ENCODE results near the gene TRPV4. TPM values are rescaled to one million over a fixed set of nuclear protein-coding genes. Genes with fewer than 3 reads are reported as not detected.

The TRPV4 gene
- not detected in 2 replicates for total RNA-seq

DNA sequence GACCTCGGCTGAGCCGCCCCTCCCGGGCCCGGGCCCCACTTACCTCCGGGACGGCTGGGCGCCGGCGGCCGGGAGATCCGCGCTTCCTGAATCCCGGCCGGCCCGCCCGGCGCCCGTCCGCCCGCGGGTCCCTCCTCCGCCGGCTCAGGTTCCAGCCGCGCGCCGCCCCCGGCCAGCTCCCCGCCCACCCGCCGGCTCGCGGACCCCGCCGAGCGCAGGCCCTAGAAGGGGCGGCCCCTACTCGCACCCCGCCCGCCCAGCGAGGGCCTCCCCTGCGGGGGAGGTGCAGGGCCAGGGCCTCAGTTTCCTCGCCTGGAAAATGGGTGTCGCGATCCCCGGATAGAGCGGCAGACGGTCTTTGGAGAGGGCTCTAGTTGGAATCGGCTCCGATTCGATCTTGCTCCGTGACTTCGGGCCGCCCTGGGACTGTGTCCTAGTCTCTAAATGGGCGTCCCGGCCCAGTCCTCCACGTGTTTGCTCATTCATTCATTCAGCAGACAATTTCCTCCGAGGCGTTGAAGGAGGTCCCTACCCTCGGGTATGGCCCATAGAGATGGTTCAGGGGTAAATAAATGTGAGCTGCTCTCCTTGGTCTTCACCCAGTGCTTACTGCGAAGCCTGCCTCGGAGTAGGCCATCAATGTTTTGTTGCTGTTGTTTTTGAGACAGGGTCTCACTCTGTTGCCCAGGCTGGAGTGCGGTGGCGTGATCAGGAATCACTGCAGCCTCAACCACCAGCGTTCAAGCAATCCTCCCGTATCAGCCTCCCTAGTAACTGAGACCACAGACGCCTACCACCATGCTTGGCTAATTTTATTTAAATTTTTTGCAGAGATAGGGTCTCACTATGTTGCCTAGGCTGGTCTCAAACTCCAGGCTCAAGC is at the start of gene TRPV4:
TRPV4 (minus strand) TSS at position 92 of the 883 bp plus-strand sequence. CDS start 18,602 bp downstream, outside the sequence.
- peaks cover 39% of the 10 kb centered on the region for H3K27me3 Mint-ChIP-seq (ENCODE audit: low read depth)
- H3K27ac Mint-ChIP-seq = no peak within 1 kb of the TSS
- H3K4me3 Mint-ChIP-seq (ENCODE audit: low read depth) = no peak within 1 kb of the TSS
- intact Hi-C loops (cut with micrococcal nuclease) = no loop called here
- H3K9me3 Mint-ChIP-seq = no peaks in the 10 kb centered on the region
- DNase-seq (ENCODE audit: low spot score) = no peak
- peaks cover 2% of the 10 kb centered on the region for H3K4me1 Mint-ChIP-seq (ENCODE audit: low read depth)
- no peaks in the 10 kb centered on the region for H3K36me3 Mint-ChIP-seq (ENCODE audit: low read depth)

DNA sequence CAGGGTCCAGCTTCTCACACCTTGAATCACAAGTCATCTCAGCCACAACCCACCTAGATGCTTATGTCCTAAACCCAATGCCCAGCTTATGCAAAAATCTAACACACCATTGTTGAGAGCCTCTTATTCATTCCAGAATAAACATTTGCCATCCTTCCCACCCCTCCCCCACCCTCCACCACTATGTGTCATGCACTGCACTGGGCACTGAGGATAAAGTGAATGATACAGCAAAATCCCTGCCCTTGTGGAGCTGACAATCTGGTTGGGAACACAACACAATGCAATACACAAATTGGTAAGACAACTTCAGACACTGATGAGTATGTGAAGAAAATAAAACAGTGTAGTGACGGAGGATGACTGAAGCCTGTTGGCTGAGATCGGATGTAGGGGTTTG is 48.6 kb upstream of the TRPV4 start:
- Mint-ChIP-seq H3K9me3 (no peaks in the 10 kb centered on the region), H3K27ac (no peak overlapping the region), H3K4me3 (ENCODE audit: low read depth) (peak overlapping the region; percentile 75), H3K27me3 (ENCODE audit: low read depth) (peaks cover 7% of the 10 kb centered on the region), H3K36me3 (ENCODE audit: low read depth) (no peaks in the 10 kb centered on the region), H3K4me1 (ENCODE audit: low read depth) (peaks cover 31% of the 10 kb centered on the region)
- no peak for DNase-seq (ENCODE audit: low spot score)
- intact Hi-C loops (cut with micrococcal nuclease) = loop anchor here (2.0 kb wide), 1 partner anchor 363 kb away; no protein-coding TSS in a partner anchor

DNA sequence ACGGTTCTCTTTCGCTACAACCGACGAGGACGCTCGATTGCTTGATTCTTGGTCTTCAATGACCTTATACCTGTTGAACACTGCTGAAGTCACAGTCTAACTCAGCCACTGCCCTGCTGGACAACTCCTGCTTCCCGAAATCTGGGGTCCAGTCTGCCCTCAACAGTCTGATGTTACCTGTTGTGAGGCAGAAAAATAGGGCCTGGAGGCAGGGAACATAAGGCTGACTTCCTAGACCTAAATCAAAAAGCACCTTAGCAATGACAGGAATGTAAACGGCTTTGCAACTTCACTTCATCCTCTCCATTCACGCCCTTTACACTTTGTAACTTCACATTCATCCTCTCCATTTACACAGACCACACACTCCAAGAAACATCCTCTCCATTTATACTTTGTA is 47.7 kb upstream of the TRPV4 start:
- intact Hi-C loops (cut with micrococcal nuclease) = loop anchor here (1.0 to 2.0 kb wide), 3 partner anchors 19 to 362 kb away; partner anchors contain the start of gene TCHP
- peaks cover 33% of the 10 kb centered on the region for H3K4me1 Mint-ChIP-seq (ENCODE audit: low read depth)

DNA sequence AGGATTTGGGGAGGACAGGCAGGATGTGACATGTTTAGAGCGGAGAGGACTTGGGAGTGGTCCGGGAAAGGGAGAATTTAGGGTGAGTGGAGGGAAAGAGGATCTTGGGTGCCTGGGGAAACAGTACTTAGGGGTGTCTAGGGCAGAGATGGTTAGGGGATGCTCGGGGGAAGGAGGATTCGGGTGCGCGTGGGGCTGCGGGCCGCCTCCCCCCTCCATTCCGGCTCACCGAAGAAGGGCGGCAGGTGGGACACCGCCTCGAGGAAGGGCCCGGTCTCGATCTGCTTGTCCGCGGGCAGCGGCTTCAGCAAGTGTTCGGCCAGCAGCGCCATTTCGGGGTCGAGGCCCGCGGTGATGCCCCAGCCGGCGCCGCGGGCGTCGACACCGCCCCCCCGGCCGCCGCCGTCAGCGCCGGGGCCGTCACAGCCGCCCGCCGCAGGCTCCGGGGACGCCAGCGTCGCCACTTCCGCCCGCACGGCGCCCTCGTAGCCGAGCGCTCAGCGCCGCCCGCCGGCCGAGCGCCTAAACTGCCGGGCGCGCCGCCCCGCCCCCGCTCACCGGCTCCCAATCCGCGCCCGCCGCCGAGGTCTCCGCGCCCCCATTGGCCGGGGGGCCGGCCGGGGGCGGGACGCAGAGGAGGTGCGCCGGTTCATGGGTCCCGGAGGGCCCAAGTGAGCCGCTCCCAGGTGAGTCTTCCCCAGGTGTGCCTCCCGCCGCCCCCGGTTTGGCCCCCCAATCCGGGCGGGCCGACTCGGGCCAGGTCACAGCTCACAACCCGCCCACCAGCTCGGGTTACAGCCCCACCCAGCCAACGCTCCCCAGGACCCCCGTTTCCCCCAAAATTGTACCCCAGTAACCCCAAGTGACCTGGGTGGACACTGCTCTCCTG is 47.1 kb upstream of the TRPV4 start, which contains the start of gene GLTP:
GLTP (minus strand) TSS at position 499 of the 889 bp plus-strand sequence; CDS start at position 332, 167 bp downstream.
- Mint-ChIP-seq H3K27me3 (ENCODE audit: low read depth) (peaks cover 7% of the 10 kb centered on the region), H3K4me3 (ENCODE audit: low read depth) (peak within 1 kb of the TSS; percentile 94), H3K36me3 (ENCODE audit: low read depth) (no peaks in the 10 kb centered on the region), H3K27ac (peak within 1 kb of the TSS; percentile 85), H3K9me3 (no peaks in the 10 kb centered on the region), H3K4me1 (ENCODE audit: low read depth) (peaks cover 39% of the 10 kb centered on the region)
- DNase-seq (ENCODE audit: low spot score) = peak; percentile 90
- intact Hi-C loops (cut with micrococcal nuclease) = loop anchor here (1.0 to 2.0 kb wide), 3 partner anchors 20 to 361 kb away; partner anchors contain the start of gene TCHP

More for the DNA sequence above, 47.7 kb upstream of the TRPV4 start:
- H3K27ac Mint-ChIP-seq = peak overlapping the region; percentile 74
- no peaks in the 10 kb centered on the region for H3K36me3 Mint-ChIP-seq (ENCODE audit: low read depth)
- DNase-seq (ENCODE audit: low spot score) = no peak
- H3K27me3 Mint-ChIP-seq (ENCODE audit: low read depth) = peaks cover 7% of the 10 kb centered on the region
- H3K9me3 Mint-ChIP-seq = no peaks in the 10 kb centered on the region
- peak overlapping the region; percentile 75 for H3K4me3 Mint-ChIP-seq (ENCODE audit: low read depth)

DNA sequence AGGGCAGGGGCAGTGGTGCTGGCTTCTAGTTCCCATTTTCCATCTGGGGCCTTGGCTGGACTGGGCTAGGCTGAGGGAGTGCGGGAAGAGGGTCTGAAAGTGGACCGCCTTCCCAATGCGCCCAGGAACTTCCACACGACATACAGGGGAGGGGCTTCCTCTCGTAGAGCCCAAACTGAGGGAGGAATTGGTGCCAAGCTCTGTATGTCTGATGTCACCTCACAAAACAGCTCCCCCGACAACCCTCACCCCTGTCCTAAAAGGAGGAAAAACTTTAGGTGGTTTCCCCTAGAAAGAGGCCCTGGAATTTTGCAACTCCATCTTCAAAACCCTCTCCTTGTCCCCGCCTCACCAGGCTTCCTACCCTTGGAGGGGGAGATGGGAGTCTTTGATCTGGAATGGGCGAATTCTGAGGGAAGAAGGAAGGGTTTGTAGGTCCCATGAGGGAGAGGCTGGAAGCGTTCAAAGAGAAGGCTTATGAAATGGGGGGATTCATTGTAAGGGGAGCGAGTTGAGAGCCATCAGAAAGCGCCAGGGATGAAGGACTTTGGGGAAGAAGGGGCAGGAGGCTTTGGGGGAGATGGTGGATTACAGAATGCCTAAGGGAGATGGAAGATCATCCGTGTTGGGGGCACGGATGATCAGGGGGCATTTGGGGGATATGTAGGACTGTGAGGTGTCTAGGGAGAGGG is 46.3 kb upstream of the TRPV4 start:
- Mint-ChIP-seq H3K9me3 (no peaks in the 10 kb centered on the region), H3K36me3 (ENCODE audit: low read depth) (no peaks in the 10 kb centered on the region), H3K27ac (peak overlapping the region; percentile 85), H3K4me3 (ENCODE audit: low read depth) (peak overlapping the region; percentile 94), H3K4me1 (ENCODE audit: low read depth) (peaks cover 42% of the 10 kb centered on the region), H3K27me3 (ENCODE audit: low read depth) (peaks cover 7% of the 10 kb centered on the region)
- DNase-seq (ENCODE audit: low spot score) = no peak
- intact Hi-C loops (cut with micrococcal nuclease) = loop anchor here (1.0 to 2.0 kb wide), 3 partner anchors 21 to 361 kb away; partner anchors contain the start of gene TCHP

DNA sequence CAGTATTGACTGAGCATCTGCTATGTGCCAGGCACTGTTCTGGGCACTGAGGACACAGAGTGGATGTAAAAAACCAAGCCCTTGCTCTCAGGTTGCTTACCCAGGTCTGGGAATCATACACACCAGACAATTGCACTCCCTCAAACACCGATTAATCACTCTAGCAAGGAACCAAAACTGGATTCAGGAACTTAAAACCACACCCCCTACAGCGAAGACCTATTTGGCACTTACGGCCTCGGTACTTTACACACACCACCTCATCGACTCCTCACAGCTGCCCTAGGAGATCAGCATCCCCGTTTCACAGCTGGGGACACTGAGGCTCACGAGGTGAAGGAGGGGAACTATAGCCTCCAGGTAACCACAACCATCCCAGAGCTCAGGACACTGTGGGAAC is 45.6 kb upstream of the TRPV4 start:
- intact Hi-C loops (cut with micrococcal nuclease) = no loop called here

DNA sequence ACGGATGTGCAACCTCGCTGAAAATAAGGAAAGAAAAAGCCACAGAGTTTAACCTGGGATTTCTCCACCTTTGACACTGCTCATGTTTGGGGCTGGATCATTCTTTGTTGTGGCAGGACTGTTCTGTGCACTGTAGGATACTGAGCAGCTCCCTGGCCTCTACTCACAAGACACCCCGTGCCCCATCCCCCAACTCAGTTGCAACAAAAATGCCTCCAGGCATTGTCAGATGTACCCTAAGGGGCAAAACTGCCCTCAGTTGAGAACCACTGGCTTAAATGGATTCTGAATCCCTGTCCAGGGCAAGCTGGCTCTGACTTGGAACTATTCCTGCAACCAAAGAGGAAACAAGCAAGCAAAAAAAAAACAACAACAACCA is 45.0 kb upstream of the TRPV4 start:
- H3K36me3 Mint-ChIP-seq (ENCODE audit: low read depth) = no peaks in the 10 kb centered on the region
- H3K4me3 Mint-ChIP-seq (ENCODE audit: low read depth) = peak overlapping the region; percentile 53
- peaks cover 36% of the 10 kb centered on the region for H3K4me1 Mint-ChIP-seq (ENCODE audit: low read depth)
- DNase-seq (ENCODE audit: low spot score) = no peak
- no peak overlapping the region for H3K27ac Mint-ChIP-seq
- intact Hi-C loops (cut with micrococcal nuclease) = no loop called here
- peaks cover 3% of the 10 kb centered on the region for H3K27me3 Mint-ChIP-seq (ENCODE audit: low read depth)
- no peaks in the 10 kb centered on the region for H3K9me3 Mint-ChIP-seq

More for the DNA sequence above, 45.6 kb upstream of the TRPV4 start:
- Mint-ChIP-seq H3K9me3 (no peaks in the 10 kb centered on the region), H3K36me3 (ENCODE audit: low read depth) (no peaks in the 10 kb centered on the region), H3K27ac (no peak overlapping the region), H3K4me1 (ENCODE audit: low read depth) (peaks cover 41% of the 10 kb centered on the region), H3K4me3 (ENCODE audit: low read depth) (peak overlapping the region; percentile 94), H3K27me3 (ENCODE audit: low read depth) (peaks cover 6% of the 10 kb centered on the region)
- no peak for DNase-seq (ENCODE audit: low spot score)

DNA sequence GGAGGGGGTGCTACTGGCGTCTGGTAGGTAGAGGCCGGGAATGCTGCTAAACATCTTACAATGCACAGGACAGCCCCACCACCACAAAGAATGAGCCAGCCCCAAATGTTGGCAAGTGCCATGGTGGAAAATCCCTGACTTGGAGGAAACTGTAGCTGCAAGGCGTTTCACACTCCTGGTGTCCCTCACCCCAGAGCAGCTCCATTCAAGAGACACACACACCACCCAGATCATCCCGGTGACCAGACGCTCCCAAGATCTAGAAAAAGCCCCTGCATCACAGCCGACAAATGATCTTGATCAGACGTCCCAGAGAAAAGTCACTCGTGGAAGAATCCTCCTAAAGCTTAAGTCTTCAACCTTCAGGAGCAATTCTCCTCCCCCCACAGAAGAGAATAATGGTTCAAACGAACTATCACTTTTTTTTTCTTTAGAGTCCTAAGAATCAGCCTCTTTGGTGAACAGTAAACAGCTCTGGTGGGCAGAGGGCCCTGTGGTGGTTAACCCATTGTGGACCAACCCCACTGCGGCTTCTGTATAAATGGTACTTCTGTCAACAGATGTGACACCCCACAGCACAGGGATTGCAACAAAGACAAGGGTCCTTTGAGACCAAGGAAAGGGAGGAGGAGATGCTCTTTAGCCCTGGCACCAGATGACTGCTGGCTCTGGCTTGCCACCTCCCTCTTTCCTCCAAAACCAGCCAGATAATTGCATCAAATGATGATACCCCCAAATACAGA is 44.5 kb upstream of the TRPV4 start:
- Mint-ChIP-seq H3K4me3 (ENCODE audit: low read depth) (peak overlapping the region; percentile 41), H3K27me3 (ENCODE audit: low read depth) (peaks cover 3% of the 10 kb centered on the region), H3K9me3 (no peaks in the 10 kb centered on the region), H3K27ac (no peak overlapping the region), H3K4me1 (ENCODE audit: low read depth) (peaks cover 36% of the 10 kb centered on the region), H3K36me3 (ENCODE audit: low read depth) (peaks cover 1% of the 10 kb centered on the region)
- DNase-seq (ENCODE audit: low spot score) = no peak
- intact Hi-C loops (cut with micrococcal nuclease) = no loop called here

DNA sequence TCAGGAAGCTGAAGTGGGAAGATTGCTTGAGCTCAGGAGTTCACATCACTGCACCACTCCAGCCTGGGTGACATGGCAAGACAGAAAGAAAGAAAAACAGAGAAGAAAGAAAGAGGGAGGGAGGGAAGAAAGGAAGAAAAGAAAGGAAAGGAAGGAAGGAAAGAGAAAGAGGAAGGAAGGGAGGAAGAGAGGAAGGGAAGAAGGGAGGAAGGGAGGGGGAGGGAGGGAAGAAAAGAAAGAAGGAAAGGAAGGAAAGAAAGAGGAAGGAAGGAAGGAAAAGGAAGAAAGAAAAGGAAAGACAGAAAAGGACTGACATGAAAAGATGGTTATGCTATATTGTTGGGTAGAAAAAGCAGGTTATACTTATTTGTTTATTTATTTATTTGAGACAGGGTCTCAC is 43.2 kb upstream of the TRPV4 start:
- Mint-ChIP-seq H3K27ac (no peak overlapping the region), H3K9me3 (no peaks in the 10 kb centered on the region), H3K36me3 (ENCODE audit: low read depth) (peaks cover 5% of the 10 kb centered on the region), H3K4me3 (ENCODE audit: low read depth) (no peak overlapping the region), H3K27me3 (ENCODE audit: low read depth) (no peaks in the 10 kb centered on the region), H3K4me1 (ENCODE audit: low read depth) (peaks cover 35% of the 10 kb centered on the region)
- intact Hi-C loops (cut with micrococcal nuclease) = no loop called here
- no peak for DNase-seq (ENCODE audit: low spot score)

DNA sequence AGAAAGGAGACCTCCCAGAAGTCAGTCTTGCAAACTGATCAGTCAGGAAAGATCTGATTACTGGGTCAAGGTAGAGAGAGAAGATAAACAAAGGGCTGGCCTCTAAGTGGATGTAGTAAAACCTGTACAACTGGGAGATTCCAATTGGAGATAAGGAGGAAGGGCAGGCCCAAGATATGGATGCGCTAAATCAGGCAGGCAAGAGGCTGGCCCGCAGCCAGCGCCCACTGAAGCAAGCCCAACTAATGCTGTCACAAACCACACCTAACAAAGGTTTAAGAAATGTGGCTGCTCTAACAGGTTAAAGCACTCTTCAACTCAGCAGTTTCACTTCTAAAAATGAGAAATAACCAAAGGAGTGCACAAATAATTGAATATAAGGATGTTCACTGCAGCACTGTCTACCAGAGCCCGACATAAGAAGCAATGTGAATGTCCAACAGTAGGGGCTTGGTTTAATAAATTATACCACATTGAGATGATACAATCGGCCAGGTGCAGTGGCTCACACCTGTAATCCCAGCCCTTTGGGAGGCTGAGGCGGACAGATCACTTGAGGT is 42.5 kb upstream of the TRPV4 start:
- intact Hi-C loops (cut with micrococcal nuclease) = no loop called here
- Mint-ChIP-seq H3K4me1 (ENCODE audit: low read depth) (peaks cover 31% of the 10 kb centered on the region), H3K36me3 (ENCODE audit: low read depth) (peaks cover 5% of the 10 kb centered on the region), H3K27ac (no peak overlapping the region), H3K4me3 (ENCODE audit: low read depth) (no peak overlapping the region), H3K27me3 (ENCODE audit: low read depth) (no peaks in the 10 kb centered on the region), H3K9me3 (no peaks in the 10 kb centered on the region)
- no peak for DNase-seq (ENCODE audit: low spot score)

DNA sequence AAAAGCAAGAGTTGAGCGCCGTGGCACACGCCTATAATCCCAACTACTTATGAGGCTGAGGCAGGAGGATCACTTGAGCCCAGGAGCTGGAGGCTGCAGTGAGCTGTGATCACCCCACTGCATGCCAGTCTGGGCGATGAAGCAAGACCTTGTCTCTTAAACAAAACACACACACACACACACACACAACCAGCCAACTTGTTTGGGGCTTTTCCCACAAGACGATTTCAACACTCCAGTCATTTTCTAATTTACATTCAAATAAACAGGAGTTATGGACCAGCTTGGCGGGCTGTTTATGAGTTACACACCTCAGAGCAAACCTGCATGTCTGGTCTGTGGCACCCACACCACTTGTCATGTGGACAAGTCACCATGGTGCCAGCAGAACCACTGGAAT is 40.5 kb upstream of the TRPV4 start:
- no peak overlapping the region for H3K4me3 Mint-ChIP-seq (ENCODE audit: low read depth)
- no peak overlapping the region for H3K27ac Mint-ChIP-seq
- intact Hi-C loops (cut with micrococcal nuclease) = no loop called here

More for the DNA sequence above, 40.5 kb upstream of the TRPV4 start:
- Mint-ChIP-seq H3K4me1 (ENCODE audit: low read depth) (peaks cover 21% of the 10 kb centered on the region), H3K36me3 (ENCODE audit: low read depth) (peaks cover 5% of the 10 kb centered on the region), H3K27me3 (ENCODE audit: low read depth) (no peaks in the 10 kb centered on the region), H3K9me3 (no peaks in the 10 kb centered on the region)
- DNase-seq (ENCODE audit: low spot score) = no peak

Measured in activated T-helper 2 cell treated with anti-CD3 and anti-CD28 coated beads, Interferon-gamma antibody, Interleukin-2, Interleukin-4, amounts not matched to agents 10 μg/mL and 5 μg/mL and 100 μg/mL, durations not matched to agents 14 hours and 24 hours and 36 hours (primary cell).